GM19035 (cell line): ENCODE measurements around the gene VIPR1.
"Not testable (repeated sequence)": the region's sequence is repeated elsewhere in the genome, so short reads cannot be mapped to it uniquely, and the experiment has no call there.

Source experiments
- ATAC-seq: cut with Tn5 transposase; IDR thresholded peaks from one replicate; pipeline ENCODE4 v1.9.1; 2021; ENCODE audit not compliant: unreplicated experiment

Gene VIPR1

DNA sequence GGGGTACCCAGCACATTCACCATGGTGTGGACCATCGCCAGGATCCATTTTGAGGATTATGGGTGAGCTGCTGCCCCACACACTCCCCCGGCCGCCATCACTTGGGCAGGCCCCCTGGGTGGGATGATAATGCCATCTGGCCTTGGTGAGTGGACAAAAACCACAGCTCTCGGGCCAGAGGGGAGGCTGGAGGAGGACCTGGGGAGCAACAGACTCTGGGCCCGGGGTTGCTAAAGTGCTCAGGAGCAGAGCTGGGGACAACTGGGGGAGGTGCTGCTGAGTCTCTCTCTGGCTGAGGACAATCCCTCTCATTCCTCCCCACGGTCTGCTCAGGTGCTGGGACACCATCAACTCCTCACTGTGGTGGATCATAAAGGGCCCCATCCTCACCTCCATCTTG lies 29.0 kb downstream of the VIPR1 start:
- ATAC-seq = no peak

DNA sequence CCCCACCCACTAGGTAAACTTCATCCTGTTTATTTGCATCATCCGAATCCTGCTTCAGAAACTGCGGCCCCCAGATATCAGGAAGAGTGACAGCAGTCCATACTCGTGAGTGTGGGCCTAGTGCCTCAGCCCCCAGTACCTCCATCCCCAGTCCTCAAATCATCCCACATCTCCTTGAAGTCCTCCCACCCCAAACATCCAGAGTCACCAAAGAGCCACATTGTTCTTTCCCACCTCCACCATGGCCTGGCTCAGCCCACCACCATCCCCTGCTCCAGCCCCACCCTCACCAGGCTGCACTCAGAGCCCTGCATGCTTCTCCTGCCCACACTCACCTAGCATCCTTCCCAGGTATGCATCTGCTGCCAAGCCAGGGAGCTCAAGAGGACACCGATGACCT lies 29.8 kb downstream of the VIPR1 start:
- no peak for ATAC-seq

DNA sequence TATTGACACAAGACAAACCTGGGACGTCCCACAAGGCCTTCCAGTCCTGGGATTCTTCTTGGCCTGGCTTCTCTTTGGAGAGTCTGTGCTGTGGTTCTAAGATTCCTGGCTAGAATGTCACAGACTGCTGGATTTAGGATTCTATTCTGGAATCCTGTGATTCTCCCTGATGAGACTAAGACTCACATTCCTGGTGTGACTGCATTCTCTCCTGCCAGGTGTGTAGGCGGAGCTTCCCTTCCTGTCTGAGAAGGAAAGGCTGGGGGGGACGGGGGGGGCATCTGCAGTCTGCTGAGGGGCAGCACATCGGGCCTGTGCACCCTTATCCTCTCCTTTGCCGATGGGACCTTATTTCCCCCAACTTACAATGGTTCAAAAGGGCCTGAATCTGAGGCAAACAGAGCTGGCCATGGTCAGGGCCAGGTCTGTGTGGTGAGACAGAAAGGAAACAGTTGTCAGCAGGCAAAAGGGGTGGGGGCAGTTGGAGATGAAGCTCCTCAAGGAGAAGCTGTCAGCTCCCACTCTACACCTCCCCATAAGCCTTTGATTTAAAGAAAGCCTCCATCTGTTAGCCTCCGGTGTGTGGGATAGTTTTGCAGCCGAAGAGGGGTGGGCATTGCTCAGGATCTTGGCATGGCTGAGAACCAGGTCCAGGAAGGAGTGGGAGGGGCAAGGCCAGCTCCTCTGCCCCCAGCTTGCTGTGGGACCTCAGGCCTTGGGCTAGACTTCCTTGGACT lies 30.9 kb downstream of the VIPR1 start:
- ATAC-seq = no peak

DNA sequence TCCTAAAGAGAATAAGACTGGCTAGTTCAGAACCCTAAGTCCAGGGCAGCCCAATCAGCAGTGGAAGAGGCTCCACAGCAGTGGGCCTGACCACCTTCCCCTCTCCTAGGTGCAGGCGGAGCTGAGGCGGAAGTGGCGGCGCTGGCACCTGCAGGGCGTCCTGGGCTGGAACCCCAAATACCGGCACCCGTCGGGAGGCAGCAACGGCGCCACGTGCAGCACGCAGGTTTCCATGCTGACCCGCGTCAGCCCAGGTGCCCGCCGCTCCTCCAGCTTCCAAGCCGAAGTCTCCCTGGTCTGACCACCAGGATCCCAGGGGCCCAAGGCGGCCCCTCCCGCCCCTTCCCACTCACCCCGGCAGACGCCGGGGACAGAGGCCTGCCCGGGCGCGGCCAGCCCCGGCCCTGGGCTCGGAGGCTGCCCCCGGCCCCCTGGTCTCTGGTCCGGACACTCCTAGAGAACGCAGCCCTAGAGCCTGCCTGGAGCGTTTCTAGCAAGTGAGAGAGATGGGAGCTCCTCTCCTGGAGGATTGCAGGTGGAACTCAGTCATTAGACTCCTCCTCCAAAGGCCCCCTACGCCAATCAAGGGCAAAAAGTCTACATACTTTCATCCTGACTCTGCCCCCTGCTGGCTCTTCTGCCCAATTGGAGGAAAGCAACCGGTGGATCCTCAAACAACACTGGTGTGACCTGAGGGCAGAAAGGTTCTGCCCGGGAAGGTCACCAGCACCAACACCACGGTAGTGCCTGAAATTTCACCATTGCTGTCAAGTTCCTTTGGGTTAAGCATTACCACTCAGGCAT lies 33.7 kb downstream of the VIPR1 start:
- ATAC-seq = no peak

DNA sequence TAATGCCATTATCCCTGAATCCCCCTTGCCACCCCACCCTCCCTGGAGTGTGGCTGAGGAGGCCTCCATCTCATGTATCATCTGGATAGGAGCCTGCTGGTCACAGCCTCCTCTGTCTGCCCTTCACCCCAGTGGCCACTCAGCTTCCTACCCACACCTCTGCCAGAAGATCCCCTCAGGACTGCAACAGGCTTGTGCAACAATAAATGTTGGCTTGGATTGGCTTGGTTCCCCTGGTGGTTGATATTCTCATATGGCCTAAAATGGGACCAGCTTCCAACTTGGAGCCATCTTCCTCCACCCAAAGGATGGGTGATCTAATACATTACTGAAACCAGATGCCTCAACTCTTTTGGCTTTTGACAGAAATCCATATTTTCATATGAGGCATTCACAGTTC lies 34.9 kb downstream of the VIPR1 start:
- ATAC-seq = no peak

DNA sequence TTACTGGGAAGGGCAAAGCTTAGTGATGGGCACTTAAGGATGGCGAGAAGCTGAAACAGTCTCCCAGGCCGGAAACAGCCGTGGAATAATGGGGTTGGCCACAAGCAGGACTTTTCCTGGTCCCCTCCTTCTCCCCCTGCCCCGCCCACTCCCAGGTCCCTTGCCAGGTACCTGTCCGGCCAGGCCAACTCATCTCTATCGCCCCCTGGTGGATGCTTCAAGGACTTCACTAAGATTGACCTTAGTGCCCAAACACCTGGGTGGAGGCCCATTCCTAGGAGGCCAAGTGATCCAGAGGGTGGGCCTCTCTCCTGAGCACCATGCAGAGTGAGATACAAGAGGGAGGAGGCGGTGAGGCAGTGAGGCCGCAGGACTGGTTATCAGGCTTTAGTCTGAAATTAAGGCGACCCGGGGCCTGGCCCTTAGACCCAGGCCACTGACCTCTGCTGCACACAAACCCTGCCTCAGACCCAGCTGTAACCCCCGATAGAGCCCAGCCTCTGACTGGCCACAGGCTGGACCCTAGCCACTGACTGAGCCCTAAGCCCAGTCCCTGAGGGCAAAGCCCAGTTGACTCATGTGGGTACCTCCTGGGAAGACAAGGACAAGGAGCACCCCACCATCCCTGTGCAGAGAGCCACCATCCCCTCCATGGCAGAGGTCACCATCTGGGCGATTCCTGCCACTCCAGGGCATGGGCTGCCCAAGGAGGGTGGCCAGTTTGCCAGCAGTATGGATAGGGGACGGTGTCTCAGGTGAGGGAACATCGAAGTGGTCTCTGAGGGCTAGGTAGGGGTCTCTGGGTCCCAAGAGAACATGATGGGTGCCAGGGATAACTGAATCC lies 37.6 kb downstream of the VIPR1 start:
- ATAC-seq = peak; percentile 65

DNA sequence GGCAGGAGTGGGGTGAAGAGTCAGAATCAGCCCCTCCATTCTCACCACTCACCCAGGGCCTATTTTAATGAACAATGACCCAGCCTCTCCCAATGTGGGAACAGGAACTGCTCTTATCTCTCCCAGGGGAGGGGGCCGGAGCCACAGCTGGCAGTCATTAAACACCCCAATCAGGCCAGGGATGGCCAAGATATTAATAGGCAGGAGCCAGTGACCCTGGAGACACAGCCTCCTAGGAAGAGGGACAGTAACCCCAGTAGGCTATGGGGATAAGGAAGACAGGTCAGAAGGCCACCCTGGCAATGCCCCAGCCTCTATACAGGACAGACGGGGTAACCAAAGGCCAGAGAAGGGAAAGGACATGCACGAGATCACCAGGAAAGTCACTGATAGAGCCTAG lies 38.6 kb downstream of the VIPR1 start:
- no peak for ATAC-seq

DNA sequence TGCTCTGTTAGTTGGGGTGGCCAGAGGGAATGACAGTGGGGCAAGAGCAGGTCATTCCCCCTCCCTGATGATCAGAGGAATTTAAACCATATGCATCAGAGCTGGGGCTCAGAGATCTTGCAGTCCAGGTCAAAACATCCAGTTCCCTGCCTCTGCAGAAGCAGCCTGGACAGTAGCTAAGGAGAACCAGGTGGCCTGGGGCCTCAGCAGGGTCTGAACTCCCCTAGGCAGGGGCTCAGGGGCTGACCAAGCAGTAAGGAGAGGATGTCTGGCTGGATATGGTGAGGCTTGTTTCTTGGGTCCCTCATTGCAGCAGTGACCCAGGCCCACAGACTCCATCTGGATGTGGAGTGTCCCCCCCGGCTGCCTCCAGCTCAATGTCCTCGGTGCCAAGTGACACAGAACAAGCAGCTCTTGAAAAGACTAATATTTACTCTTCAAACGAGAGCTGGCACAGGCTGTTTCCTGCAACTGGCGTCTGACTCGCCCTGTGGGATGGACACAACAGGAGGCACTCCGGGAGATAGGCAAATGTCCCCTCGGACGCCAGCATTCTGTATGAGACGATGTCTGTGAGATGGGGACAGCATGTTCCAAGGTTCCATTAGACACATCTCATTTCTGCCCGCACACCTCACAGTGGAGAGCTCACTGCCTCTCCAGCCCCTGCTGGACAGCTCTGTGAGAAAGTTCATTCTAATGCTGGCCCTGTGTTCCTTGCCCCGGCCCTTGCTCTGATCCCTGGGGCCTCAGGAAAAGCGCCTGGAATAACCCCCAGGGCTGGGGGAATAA lies 42.2 kb downstream of the VIPR1 start:
- ATAC-seq = no peak

DNA sequence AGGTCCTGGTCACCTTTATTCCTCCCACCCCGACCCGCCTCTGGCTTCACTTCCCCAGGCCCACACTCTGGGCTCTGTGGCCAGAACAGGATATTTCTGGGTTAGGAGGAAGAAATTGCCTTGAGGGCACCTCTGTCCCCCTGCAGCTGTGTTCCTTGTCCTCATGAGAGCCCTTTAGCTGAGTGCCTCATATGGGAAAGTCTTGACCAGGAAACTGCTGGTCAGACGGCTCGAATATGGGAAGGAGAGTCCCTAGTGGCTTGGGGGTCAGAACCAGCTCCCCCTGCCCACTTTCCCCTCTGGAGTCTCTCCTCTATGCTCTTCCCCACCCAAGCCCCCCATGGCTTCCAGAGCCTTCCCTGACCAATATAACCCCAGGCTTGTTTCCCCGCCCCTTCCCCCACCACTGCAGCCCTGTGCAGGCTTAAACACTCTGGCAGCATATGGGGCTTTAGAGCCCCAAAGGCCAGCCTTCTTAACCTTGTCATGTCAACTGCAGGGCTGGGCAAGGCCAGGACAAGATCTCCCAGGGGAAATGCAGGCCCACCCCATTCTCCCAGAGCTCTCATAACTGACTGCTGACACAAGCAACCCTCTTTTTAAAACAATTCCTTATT lies 42.9 kb downstream of the VIPR1 start:
- no peak for ATAC-seq

DNA sequence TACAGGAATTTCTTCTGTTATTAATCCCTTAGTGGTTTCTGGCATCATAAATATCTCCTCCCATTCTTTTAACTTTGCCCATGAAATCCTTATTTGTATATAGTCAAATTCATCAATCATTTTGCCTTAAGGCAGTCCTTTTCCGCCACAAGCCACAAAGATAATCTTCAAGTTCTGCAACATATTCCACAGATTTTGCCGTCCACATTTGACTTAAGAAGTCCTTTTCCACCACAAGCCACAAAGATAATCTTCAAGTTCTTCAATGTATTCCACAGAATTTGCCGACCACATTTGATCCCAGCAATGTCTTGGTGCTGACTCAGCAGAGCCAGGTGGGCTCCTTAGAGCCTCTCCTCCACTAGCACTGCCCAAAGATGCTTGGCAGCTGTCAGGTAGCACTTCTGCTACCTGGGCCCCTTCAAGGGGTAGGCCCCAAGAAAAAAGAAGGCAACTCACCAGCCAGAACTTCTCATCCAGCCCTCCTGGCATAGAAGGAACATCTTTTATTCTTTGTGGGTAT lies 44.3 kb downstream of the VIPR1 start:
- ATAC-seq = no peak

DNA sequence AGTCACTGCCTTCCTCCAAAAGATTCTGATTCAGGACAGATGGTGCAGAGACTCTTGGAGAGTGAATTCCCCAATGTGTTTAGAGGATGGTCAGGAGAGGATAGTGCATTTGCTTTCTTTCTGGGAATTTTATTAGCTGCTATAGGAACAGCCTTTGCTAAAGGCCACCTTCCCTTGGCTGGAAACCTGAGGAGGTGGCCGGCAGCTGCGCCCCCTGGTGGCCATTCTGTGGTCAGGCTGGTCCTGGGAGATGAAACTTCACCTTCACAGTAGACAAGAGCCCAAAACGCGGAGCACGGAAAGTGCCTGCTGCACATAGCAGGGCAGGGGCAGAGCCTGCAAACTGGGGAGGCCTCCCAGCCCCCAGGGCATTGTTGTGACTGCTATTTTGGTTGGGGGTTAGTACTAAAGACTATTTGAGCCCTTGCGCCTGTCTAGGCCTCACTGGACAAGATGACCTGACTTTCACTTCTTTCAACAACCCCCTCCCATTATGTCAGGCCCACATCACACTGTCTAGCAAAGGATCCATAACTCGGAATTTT lies 45.0 kb downstream of the VIPR1 start:
- ATAC-seq = no peak

DNA sequence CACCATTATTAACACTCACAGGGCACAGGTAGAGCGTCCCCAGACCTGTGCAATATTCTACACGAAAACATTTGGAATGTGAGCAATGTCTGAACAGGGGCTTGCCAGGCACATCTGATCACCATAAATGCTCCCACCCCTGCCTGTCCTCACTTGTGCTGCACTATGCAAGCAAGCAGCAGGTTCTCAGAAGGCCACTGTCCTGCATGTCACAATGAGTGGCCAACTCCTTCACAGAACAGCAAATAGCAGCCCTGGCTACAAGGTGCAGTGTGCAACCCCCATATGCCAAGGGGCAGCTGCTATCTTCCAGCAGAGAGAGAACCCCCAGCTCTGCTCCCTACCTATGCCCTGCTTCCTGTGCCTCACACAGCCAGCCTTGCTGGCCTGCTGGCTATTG lies 46.7 kb downstream of the VIPR1 start:
- no peak for ATAC-seq

DNA sequence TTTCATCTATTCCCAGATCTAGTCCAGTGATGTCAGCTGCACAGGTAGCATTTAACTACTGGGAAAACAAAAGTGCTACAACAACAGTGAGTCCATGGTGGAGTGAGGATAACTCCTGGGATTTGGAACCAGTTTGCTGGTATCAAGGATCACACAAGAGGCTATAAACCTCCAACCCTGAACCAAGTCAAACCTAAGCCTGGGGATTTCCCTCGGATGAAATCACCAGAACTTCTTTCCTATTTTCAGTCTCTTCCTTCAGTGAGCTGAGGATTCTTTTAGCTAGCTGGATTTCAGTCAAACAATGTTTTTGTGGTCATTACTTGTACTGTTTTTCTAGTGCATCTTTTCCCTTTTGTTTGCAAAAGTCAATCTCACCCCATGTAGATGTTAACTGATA lies 47.8 kb downstream of the VIPR1 start:
- no peak for ATAC-seq

DNA sequence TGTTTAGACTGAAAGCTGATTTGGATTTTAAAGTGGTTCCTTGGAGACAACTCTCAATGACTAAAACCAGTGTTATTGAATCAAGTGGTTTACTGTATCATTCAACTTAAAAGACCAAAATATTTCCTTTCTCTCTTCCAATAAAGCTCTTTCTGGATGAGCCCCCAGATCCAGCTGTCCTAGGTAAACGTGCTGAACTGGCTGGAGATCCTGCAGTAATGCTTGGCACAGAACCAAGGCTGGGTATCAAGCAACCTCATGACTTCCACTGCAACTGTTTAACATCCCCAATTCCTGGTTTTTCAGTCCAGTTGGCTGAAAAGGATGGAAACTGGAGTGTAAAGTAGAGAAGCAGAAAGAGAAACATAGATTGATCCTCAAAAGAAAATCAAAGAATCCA lies 50.4 kb downstream of the VIPR1 start:
- no peak for ATAC-seq

DNA sequence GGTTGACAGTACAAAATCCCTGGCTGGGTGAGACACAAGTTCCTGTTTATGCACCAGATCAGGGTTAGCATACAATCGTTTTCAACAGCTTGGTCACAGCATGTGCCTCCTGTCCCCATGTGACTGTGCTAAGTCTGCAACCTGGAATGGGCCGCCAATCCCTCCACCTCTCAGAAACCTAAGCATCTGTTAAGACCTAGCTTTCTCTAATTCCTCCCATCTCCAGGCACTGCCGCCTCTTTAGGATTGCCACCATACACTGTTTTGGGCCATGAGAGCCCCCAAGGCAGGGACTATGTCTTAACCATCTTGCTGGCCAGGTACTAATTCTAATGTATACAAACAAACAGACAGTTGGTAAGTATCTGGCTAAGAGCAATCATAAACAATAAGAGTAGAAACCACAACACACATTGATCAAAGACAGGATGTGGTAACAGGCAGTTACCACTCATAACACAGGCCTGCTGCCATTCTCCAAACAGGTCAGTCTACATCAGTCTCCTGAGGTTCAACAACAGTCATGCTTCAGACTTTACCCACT lies 53.7 kb downstream of the VIPR1 start:
- peak; percentile 73 for ATAC-seq

DNA sequence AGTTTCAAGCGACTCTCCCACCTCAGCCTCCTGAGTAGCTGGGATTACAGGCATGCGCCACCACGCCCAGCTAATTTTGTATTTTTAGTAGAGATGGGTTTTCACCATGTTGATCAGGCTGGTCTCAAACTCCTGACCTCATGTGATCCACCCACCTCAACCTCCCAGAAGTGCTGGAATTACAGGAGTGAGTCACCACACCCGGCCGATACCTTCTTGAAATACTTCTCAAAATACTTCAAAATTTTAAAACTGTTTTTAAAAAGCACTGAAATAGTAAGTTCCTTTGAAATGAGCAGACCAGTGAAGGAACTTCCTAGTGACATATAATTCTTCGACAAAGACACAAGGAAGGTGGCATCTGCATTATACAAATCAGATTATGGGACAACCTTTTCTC lies 54.4 kb downstream of the VIPR1 start:
- ATAC-seq = not testable (repeated sequence)

DNA sequence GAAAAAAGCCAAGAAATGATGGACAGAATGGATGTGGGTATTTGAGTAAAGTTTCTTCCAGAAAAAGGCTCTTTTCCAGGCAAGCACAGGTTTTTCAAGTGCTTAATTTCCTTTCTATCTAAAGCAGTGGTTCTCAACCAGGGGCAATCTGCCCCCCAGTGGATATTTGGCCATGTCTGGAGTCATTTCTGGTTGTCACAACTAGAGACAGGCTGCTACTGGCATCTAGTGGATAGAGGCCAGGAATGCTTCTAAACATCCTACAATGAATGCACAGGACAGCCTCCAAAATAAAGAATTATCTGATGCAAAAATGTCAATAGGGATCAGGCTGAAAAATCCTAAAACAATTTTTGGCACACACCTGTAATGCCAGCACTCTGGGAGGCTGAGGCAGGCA lies 55.4 kb downstream of the VIPR1 start:
- no peak for ATAC-seq

DNA sequence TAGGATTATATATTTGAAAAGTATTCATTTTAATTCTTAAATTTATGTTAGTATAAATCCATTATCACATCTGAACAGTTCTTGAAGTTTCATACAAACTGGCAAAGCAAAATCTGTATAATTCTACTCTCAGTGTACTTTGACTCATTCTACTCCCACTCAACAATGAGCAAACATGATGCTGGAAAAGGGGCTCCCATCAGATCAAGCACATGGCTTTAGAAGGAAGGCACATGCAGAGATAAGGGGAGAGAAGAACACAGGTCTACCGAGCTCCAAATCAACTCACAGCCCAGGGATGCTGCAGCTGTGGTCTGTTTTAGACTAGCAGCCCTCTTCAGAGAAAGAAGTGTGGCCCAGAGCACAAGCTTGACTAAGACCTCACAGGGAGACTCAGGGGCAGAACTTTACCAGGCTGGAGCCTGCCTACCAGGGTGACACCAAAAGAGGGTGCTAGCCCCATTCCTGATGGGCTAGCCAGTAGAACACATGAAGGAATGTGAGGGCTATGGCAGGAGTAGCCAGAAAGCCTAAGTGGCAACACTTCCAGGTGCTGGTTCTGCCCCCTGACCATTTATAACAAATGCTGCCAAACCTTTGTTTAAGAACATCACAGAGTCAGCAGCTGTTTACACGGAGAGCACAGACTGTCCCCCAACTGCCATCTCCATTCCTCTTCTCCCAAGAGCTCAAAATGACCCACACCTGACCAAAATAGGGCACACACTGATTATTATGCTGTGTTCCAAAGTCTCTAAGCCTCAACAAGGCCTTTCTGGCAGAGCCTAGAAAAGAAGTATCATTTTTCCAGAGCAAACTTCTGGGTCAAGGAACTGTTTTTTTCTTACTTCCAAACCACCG lies 59.8 kb downstream of the VIPR1 start:
- no peak for ATAC-seq
